ENCODE measurements around the gene CCDC120.

The CCDC120 gene

DNA sequence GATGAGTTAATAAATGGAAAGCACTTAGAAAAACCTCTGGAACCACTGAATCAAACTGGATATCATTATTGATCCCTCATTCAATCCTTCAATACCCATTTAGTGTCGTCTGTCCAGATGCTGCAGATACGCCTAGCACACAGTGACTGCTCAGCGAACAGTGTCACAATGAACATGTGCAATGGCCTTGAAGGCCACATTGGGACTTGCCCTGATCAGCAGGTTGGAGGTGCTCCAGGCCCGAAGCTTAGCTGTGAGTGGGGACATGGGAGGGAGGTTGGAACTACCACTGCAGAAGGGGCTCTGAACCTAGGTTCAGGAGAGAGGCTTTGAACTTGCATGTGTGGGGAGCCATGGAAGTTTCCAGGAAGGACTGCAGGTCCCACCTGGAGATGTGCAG lies 47.5 kb downstream of the CCDC120 start:
- DNase-seq: no peak

DNA sequence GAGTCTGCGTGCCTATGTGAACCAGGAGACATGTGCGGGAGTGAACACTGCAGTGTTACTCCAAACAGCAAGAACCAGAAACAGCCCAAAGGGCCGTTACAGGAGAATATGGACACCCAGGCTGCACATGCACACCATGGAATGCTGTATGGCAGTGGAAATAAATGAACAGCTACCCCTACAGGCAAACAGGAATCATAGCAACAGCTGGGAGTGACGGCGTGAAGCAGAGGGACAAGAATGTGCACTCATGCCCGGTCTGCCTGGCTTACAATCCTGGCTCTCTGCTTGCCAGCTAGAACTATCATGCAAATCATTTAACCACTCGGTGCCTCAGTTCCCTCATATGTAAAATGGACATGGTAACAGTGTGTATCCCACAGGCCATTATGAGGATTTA lies 48.1 kb downstream of the CCDC120 start:
- DNase-seq: no peak

DNA sequence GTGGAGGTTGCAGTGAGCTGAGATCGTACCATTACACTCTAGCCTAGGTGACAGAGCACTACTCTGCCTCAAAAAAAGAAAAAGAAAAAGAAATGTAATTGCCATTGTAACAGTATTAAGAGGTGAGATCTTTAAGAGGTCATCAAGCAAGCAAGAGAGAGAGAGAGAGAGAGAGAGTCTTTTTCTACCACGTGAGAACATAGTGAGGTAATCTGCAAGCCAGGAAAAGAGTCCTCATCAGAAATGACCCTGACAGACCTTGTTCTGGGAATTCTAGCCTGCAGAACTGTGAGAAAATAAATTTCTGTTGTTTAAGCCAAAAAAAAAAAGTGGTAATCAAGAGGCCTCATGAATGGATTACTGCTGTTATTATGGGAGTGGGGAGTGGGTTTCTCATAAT lies 49.8 kb downstream of the CCDC120 start:
- no peak for DNase-seq

DNA sequence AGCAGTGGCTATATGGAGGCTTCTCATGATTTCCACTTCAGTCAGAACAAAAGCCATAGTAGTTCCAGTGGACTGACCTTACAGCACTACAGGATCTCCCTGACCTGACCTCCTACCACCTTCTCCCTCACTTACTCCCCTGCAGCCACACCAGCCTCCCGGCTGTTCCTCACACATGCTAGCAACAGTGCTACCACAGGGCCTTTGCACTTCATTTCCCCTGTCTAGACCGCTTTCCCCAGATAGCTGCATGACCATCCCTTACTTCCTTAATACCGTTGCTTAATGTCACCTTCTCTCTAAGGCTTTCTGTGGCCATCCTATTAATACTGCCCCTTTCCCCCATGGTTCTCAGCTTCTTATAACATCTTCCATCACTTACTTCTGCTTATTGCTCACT lies 51.6 kb downstream of the CCDC120 start:
- DNase-seq: no peak

DNA sequence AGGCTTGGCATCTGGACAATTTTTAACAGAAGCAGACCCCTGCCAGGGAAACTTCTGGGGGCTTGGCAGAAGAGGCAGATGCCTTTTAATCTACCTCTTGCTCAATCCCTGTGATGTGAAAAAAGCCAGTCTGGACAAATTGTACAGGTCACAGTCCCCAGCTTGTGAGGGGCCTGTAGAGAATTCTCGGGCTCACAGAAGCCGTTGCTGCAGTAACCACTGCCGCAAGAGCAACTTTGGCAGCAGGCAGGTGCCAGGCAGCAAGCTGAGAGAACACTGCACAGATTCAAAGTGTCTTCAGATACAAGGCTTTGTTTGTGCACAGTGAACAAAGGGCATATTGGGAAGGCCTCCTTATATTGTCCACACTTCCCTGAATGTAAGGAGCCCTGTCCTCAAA lies 53.0 kb downstream of the CCDC120 start:
- DNase-seq: no peak

DNA sequence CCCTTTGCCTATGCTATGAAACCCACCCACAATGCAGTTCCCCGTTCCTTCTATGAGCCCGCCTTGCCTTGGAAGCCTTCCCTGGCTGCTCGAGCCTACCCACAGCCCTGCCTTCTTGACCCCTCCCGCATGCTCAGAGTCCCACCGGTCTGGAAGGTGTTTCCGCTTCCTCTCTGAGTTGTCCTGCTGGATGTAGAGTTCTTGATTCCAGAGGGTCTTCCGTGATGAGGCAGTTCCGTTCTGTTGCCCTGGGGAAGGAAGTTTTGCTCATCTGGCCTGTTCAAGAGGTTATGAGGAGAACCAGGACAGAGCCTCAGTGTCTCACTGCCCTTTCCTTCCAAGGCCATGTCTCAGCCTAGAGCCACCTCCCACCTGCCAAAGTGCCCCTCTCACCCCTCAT lies 57.3 kb downstream of the CCDC120 start:
- DNase-seq: no peak

DNA sequence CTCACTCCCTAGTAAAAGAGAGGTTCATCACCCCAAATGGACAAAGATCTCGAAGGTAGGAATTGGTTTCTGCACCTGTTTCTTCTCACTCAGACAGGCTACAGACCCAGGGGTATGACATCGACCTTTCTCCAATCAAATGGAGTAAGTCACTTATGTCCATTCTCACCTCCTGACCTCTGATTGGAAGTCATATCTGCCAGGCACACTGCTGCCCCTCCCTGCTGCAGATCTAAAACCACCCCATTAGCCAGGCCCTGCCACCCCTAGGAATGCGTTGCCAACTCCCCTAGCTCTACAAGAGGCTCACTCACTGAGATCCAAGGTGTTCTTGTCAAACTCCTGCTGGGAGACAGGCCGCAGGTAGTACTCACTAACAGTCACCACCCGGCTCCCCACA lies 57.9 kb downstream of the CCDC120 start:
- no peak for DNase-seq

DNA sequence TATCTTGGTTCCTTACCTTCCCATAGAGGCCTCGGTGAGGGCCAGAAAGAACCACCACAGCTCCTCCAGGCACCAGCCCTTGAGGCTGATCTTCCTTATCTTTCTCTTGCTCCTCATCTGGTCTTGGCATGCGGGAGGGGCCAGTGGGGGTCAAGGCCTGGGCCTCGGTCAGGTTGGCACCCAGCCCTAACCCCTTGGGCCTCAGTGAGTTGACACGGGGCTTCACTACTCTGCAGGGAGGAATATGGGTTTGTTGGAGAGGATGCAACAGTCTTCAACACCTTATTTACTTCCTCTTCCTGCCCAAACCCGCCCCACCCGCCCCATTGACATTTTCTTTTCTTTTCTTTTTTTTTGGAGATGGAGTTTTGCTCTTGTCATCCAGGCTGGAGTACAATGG lies 58.8 kb downstream of the CCDC120 start:
- no peak for DNase-seq

All from NCI-H2081 treated with DMSO at 0.1 percent for 48 hours (cell line).